ENCODE data around the gene PXN.
"Not testable (repeated sequence)": the region's sequence is repeated elsewhere in the genome, so short reads cannot be mapped to it uniquely, and the experiment has no call there.

Gene PXN

GRCh38 chr12:120252071-120252906 lies 13.2 kb downstream of the PXN start:
- H3K4me3 ChIP-seq (ENCODE audit: low read depth, low read length): no peak overlapping the region
- peak; percentile 46 for DNase-seq (ENCODE audit: low read depth)
- TF ChIP-seq, protein P1, sequence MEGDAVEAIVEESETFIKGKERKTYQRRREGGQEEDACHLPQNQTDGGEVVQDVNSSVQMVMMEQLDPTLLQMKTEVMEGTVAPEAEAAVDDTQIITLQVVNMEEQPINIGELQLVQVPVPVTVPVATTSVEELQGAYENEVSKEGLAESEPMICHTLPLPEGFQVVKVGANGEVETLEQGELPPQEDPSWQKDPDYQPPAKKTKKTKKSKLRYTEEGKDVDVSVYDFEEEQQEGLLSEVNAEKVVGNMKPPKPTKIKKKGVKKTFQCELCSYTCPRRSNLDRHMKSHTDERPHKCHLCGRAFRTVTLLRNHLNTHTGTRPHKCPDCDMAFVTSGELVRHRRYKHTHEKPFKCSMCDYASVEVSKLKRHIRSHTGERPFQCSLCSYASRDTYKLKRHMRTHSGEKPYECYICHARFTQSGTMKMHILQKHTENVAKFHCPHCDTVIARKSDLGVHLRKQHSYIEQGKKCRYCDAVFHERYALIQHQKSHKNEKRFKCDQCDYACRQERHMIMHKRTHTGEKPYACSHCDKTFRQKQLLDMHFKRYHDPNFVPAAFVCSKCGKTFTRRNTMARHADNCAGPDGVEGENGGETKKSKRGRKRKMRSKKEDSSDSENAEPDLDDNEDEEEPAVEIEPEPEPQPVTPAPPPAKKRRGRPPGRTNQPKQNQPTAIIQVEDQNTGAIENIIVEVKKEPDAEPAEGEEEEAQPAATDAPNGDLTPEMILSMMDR (IDR thresholded peaks at IDR 0.05; ENCODE audit: insufficient read depth, low read depth, low read length, missing control alignments): no peak

DNA sequence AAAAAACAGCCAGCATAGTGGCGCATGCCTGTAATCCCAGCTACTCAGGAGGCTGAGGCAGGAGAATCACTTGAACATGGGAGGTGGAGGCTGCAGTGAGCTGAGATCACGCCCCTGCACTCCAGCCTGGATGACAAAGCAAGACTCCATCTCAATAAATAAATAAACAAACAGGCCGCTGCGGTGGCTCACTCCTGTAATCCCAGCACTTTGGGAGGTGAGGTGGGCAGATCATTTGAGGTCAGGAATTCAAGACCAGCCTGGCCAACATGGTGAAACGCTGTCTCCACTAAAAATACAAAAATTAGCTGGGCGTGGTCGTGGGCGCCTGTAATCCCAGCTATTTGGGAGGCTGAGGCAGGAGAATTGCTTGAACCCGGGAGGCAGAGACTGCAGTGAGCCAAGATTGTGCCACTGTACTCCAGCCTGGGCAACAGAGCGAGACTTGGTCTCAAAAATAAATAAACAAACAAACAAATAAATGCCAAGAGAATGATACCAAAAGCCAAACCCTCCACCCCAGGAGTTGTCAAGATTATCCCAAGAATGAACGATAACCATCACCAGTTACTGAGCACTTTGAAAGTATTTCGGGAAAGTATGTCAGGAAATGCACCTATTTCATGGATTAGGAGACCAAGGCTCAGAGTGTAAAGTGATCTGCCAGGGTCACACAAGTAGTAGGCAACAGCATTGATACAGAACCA lies 14.0 kb downstream of the PXN start:
- H3K4me3 ChIP-seq (ENCODE audit: low read depth, low read length); DNase-seq (ENCODE audit: low read depth): not testable (repeated sequence)

- TF ChIP-seq, protein P1 (IDR thresholded peaks at IDR 0.05; ENCODE audit: insufficient read depth, low read depth, low read length, missing control alignments): no peak
- H3K4me3 ChIP-seq (ENCODE audit: low read depth, low read length): no peak overlapping the region; the same call in 1 of the 2 replicates
- DNase-seq (ENCODE audit: low read depth): peak; percentile 71
Measured at GRCh38 chr12:120249875-120250795, 15.4 kb downstream of the PXN start.

DNA sequence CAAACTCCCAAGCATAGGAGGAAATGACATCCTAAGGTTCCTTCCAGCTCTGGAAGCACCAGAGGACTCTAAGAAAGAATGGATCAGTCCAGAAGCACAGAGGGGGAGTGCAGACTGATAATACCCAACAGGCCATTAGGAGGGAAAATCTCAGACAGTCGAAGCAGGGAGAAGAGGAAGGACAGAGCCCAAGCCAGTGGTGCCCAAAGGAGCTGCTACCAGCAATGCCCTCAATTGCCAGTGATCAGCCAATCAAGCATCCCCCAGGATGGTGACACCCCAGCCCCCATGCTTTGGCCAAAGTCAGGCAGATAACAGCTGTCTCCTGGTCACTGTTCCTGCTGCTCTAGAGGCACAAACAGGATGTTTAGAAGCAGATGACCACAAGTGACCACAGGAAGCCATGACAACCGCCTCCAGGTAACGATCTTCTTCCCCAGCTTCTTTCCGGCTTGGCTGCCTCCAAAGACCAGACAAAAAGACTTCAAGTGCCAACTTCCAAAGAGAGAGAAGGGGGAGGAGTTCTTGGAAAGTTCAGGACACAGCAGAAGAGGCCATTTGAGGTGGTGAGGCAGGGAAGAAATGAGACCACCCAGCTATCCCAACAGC lies 16.2 kb downstream of the PXN start:
- peak; percentile 77 for DNase-seq (ENCODE audit: low read depth)
- H3K4me3 ChIP-seq (ENCODE audit: low read depth, low read length): no peak overlapping the region; the same call in 1 of the 2 replicates
- TF ChIP-seq, protein P1 (IDR thresholded peaks at IDR 0.05; ENCODE audit: insufficient read depth, low read depth, low read length, missing control alignments): no peak

GRCh38 chr12:120247621-120248030 lies 17.9 kb downstream of the PXN start:
- TF ChIP-seq, protein P1 (IDR thresholded peaks at IDR 0.05; ENCODE audit: insufficient read depth, low read depth, low read length, missing control alignments): no peak
- DNase-seq (ENCODE audit: low read depth): no peak
- H3K4me3 ChIP-seq (ENCODE audit: low read depth, low read length): no peak overlapping the region

GRCh38 chr12:120247183-120247582 lies 18.3 kb downstream of the PXN start:
- H3K4me3 ChIP-seq (ENCODE audit: low read depth, low read length): no peak overlapping the region
- TF ChIP-seq, protein P1 (IDR thresholded peaks at IDR 0.05; ENCODE audit: insufficient read depth, low read depth, low read length, missing control alignments): no peak
- DNase-seq (ENCODE audit: low read depth): no peak

GRCh38 chr12:120246705-120247104 lies 18.8 kb downstream of the PXN start:
- not testable (repeated sequence) for H3K4me3 ChIP-seq (ENCODE audit: low read depth, low read length); DNase-seq (ENCODE audit: low read depth)

All from GM12865 (cell line).